ENCODE data around the gene PCDHA6. TPM values are rescaled to one million over a fixed set of nuclear protein-coding genes. Genes with fewer than 3 reads are reported as not detected.

PCDHA6 gene
- total and polyA plus RNA-seq, 10 of the 15 experiments (the other 5 are each of a cell fraction or from before 2014, with no cell fraction given): 0.09 TPM; not detected in 9

GRCh38 chr5:140827704-140828361 lies at the start of gene PCDHA6 (continued):
- TF ChIP-seq ATF3 (IDR thresholded peaks at IDR 0.05; ENCODE audit: borderline replicate concordance, extremely low read depth, low read depth, low read length): no peak

DNA sequence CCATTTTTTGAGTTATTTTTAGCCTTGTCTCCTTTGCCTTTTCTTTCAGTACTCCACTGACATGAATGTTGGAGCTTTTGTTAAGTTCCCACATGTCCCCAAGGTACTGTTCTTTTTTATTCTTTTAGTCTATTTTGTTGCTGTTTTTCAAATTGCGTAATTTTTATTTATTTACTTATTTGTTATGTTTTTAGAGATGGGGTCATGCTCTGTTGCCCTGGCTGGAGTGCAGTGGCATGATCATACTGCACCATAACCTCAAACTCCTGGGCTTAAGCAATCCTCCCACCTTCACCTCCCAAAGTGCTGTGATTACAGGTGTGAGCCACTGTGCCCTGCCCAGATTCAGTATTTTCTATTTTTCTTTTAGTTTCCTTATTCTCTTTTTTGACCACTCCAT lies 47.2 kb upstream of the PCDHA6 start:
- H3K4me1 ChIP-seq (ENCODE audit: control insufficient read depth, insufficient read depth, low read length): no peaks in the 10 kb centered on the region
- no peak overlapping the region for H2AFZ ChIP-seq (ENCODE audit: control insufficient read depth, low read depth, low read length)
- no peaks in the 10 kb centered on the region for H3K27me3 ChIP-seq (replicated peaks in 1 of 2; ENCODE audit: control insufficient read depth in 2 of 2, insufficient read depth in 2 of 2, low read length in 1 of 2)
- no peak overlapping the region for H3K4me3 ChIP-seq
- DNase-seq (ENCODE audit: low read depth, low spot score) (no peak), ATAC-seq (no peak), FAIRE-seq (no peak)
- in situ Hi-C loops (cut with MboI) (no loop called here), intact Hi-C loops (cut with micrococcal nuclease; ENCODE audit: unreplicated experiment) (no loop called here)
- WGBS (ENCODE audit: insufficient coverage, insufficient replicate concordance, low lambda C conversion rate, missing lambda C conversion rate): 57% methylated on average over 1 of the region's 1 CpG
- H3K9ac ChIP-seq (ENCODE audit: control insufficient read depth, insufficient read depth, low read length): no peak overlapping the region
- ChIA-PET SMC1A (ENCODE audit: uncharacterized antibody, unreplicated experiment) (no interaction called here), POLR2A (no interaction called here), CTCF (no interaction called here), RAD21 (ENCODE audit: unreplicated experiment) (no interaction called here)
- H4K20me1 ChIP-seq (ENCODE audit: control insufficient read depth, insufficient read depth): no peaks in the 10 kb centered on the region
- H3K4me2 ChIP-seq (ENCODE audit: control insufficient read depth, insufficient read depth): no peak overlapping the region
- H3K79me2 ChIP-seq (ENCODE audit: control insufficient read depth, insufficient read depth, low read length): no peaks in the 10 kb centered on the region
- no peaks in the 10 kb centered on the region; the same call in 2 of the 3 replicates for H3K9me3 ChIP-seq (replicated peaks; ENCODE audit: control insufficient read depth, insufficient read depth, low read length)
- TF ChIP-seq, protein P1, sequence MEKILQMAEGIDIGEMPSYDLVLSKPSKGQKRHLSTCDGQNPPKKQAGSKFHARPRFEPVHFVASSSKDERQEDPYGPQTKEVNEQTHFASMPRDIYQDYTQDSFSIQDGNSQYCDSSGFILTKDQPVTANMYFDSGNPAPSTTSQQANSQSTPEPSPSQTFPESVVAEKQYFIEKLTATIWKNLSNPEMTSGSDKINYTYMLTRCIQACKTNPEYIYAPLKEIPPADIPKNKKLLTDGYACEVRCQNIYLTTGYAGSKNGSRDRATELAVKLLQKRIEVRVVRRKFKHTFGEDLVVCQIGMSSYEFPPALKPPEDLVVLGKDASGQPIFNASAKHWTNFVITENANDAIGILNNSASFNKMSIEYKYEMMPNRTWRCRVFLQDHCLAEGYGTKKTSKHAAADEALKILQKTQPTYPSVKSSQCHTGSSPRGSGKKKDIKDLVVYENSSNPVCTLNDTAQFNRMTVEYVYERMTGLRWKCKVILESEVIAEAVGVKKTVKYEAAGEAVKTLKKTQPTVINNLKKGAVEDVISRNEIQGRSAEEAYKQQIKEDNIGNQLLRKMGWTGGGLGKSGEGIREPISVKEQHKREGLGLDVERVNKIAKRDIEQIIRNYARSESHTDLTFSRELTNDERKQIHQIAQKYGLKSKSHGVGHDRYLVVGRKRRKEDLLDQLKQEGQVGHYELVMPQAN (conservative IDR thresholded peaks at IDR 0.05): no peak
- TF ChIP-seq FOXM1 (IDR thresholded peaks at IDR 0.05; ENCODE audit: low read depth, low read length) (no peak), ZNF622 (IDR thresholded peaks at IDR 0.05) (no peak), BACH1 (IDR thresholded peaks at IDR 0.05; ENCODE audit: borderline replicate concordance) (no peak), KAT2A (conservative IDR thresholded peaks at IDR 0.05; ENCODE audit: control insufficient read depth, low read depth, low read length) (no peak), ZNF217 (IDR thresholded peaks at IDR 0.05) (no peak), HDGF (IDR thresholded peaks at IDR 0.05) (no peak)
- TF ChIP-seq, protein P2, sequence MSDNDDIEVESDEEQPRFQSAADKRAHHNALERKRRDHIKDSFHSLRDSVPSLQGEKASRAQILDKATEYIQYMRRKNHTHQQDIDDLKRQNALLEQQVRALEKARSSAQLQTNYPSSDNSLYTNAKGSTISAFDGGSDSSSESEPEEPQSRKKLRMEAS (IDR thresholded peaks at IDR 0.05; ENCODE audit: low read depth, low read length): no peak
- no peaks in the 10 kb centered on the region for H3K36me3 ChIP-seq (ENCODE audit: control insufficient read depth in 2 of 2, insufficient read depth in 2 of 2, low read length in 1 of 2)
- BruUV-seq (replicated peaks): no TSS peak
- no peak overlapping the region for H3K27ac ChIP-seq (ENCODE audit: control insufficient read depth, insufficient read depth)

All from GM12878 (cell line).